8988T (cell line): ENCODE data around the gene AFG1L.

ENCODE experiments used
- DNase-seq: peaks from one replicate; pipeline ENCODE4 v3.0.0; 2011

AFG1L gene

DNA sequence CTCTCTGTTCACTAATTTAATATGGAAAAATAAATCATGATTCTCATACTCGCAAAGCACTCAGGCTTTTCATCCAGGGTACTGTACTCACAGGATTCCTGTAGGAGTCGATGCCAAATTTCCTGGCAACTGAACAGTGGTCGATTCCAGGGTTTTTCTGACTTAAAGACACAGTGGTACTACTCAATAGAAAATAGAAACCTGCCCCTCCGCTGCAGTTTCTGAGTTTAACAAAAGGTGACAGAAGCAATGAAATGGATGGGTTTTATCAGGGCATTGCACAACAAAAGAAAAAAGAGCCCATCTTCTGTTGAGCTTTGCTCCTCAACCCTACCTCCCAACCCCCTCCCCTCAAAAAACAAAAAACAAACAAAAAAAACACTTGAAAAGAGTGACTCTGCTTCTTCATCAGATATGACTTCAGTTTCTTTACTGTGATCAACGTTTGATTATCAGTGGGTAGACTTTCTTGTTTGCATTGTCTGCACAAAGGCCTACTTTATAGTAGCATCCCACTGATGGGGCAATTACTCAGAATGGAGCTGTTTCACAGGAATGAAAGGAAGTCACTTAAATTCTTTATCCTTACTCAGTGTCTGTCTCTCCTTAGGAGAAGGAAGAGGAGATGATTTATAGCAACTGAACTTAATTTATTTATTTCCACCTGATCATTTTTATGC, 169.7 kb downstream of the AFG1L start:
- no peak for DNase-seq

DNA sequence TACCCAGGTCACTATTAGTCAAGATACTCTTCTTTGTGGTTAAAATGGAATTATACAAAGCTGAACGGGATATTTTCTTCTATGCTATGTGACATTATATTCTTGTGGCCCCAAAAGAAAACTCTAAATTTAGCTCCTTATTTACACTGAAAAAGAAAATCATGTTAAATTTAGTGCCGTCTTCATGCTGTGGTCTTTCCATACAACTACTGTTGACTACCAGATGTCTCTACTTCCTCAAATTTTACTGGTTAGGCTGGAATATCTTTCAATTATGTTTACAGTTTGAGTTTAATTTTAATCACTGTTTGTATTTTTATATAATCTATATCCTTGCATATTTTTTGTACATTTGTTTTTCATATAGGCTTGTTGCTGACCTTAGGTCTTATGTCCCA, 170.2 kb downstream of the AFG1L start:
- no peak for DNase-seq

DNA sequence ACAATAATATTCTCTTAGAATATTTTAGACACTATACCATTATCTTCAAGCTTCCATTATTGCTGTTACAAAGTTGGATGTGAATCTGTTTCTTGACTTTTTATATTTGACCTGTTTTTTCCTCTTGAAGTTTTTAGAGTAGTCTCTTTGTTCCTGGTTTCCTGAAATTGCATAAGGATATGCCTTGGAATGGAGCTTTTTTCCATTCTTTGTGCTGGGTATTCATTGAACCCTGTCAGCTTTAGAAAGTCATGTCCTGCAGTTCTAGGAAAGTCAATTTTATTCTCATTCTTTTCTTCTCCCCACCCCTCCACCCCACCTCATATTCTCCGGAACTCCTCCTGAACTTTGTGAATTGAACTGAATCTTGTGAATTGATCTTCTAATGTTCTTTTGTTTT, 173.5 kb downstream of the AFG1L start:
- DNase-seq, result no peak

DNA sequence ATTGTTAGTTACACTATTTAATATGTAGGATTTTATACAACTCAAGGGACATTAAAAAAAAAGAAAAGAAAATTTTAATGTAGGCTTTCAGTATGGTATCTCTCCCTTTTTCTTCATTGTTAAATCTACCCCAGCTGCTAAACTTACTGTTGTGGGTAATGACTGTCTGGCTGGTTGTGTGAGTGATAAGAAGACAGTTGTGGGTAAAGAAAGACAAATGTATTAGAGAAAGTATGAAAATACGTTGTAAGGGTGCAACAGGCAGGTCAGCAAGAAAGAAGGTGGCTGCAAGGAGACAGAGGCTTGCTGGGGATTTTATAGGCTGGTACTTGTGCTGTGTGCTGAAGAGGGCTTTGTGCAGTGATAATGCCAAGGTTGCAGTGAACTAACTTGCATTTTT, 174.5 kb downstream of the AFG1L start:
- DNase-seq, result no peak

DNA sequence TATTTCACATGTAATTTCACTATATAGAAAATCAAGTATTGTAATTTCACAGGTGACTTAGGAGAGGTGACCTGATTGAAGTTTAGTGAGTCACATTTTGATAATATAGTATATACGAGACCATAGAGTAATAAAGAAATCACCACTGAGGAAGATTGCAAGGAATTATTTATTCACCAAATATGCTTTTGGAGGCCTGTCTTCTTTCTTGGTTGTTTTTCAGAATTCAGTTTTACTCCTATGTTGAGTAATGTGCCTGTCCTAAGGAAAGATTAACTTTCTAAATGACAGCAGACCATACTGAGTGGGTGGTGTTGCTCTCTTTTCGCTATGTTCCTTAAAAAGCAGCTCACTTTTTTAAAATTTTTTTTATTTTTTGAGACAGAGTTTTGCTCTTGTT, 178.3 kb downstream of the AFG1L start:
- DNase-seq, result no peak

DNA sequence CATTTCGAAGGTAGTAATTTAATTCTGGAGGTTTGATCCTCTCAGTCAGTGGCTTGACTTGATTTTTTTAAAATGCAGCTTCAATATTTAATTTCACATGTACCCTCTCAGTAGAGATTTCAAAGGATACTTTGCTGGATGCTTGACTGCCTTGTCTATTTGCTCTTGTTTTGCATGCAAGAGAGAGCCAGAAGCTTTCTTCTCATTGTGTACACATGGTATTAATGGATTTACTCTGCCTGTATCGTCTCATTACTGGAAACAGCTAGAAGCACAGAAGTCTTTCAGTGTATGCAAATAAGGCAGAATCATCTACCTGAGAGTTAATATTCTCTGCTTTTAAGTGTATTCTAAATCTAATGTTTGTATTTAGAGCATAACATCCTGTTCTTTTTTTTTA, 181.5 kb downstream of the AFG1L start:
- DNase-seq, result no peak

DNA sequence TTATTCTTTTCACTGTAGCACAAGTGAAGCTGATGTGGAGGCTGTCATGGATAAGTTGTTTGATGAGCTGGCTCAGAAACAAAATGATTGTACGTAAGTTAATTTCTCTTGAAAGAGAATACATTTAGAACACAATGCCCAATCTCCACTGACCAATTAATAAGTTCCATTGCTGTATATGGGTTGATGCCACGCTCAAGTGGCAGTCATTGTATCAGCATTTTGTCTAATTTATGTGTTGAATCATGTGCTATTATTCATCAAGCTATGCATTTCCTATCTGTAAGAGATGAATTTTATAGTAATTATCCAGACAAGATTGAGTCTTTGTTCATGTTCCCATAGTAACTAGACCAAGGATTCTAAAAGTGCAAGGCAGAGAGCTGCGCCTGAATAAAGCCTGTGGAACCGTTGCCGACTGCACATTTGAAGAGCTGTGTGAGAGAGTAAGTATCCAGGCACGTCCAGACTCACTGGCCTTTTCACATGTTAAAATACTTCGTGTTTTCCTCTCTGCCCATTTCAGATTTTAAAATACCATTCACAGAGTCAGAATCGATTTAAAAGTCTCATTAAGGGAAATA, 182.1 kb downstream of the AFG1L start:
- DNase-seq, result no peak

DNA sequence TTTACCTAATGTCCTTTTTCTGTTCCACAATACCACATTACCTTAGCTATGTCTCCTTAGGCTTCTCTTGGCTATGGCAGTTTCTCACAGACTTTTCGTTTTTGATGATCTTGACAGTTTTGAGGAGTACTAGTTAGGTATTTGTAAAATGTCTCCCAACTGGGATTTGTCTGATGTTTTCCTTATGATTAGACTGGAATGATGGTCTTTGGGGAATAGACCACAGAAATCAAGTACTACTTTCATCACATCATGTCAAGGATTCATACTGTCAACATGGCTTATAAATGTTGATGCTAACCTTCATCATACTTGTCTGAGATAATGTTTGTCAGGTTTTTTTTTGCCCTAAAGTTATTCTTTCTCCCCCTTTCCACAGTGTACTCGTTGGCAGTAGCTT, 187.7 kb downstream of the AFG1L start:
- DNase-seq, result no peak

DNA sequence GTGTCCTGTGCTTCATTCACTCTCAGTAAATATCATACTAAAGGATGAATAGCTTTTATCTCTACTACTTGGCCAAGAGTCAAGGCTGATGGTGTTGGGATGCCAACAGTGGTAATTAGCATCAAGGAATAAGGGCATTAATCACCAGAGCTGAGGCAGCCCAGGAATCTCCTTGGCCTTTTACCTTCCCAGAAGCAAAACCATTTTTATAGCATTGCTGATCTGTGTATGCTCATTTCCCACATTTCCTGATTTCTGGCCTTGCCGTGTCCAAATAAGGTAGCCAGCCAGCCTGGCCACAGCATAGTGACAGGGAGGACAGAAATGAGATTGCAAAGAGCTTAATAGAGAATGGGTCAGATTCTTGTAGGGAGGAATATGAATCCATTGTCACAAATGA, 189.2 kb downstream of the AFG1L start:
- DNase-seq, result no peak

DNA sequence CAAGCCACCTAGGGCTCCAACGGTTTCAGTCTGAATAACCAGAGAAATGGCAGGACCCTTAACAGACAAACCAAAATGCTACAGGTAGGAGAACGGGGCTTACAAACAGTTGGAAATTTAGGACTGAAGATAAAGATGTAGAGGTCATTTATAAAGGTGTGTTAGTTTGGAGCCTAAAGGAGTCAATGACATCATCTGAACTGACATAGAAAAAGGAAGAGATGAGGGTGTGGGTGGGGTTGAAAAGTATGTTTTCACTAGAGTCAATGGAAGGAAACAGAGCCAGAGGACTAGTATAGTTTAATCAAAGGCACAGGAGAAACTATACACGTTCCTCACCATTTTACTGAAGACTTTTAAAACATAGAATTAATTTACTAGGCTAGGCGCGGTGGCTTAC, 194.8 kb downstream of the AFG1L start:
- DNase-seq, result no peak

DNA sequence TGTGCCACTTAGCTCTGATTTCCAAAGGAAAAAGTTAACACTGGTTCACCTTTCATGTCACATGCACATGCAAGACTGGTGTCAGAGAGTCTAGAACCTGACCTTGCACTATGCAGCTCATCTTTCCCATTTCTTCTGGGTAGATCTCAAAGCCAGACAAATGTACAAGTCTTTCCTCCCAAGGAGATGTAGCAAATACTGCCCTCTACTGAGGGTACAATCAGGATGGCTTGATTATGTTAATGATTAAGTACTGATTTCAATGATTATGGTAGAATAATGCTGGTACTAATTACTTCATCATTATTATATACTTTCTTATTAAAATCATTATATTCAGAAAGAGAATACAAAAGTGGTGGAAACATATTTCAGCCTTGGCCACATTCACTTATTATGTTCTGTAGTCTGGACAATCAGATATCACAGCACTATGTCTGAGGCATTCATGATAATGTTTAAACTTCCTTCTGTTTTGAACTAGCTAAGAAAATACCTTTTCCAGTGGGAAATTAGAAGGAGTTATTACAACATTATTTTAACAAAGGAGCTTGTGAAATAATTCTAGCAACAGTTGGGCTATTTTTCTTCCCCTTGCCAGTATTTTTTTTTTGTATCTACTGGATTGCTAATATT, 197.4 kb downstream of the AFG1L start:
- DNase-seq, result peak; percentile 13

DNA sequence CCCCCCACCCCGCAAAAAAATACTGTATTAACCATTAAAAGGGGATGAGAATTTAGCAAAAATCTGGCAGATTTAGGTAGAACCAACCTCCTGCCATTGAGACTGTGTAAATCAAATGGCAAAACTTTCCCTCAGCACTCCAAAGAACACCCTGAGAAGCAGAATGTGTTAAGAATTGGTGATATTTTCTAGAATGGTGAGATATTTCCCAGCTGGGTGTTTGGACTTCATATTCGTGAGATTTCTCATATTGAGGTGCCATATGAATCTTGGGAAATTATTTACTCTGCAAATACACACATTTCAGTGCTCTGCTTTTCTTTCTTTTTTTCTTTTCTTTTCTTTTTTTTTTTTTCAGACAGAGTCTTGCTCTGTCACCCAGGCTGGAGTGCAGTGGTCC, 199.6 kb downstream of the AFG1L start:
- DNase-seq, result no peak

DNA sequence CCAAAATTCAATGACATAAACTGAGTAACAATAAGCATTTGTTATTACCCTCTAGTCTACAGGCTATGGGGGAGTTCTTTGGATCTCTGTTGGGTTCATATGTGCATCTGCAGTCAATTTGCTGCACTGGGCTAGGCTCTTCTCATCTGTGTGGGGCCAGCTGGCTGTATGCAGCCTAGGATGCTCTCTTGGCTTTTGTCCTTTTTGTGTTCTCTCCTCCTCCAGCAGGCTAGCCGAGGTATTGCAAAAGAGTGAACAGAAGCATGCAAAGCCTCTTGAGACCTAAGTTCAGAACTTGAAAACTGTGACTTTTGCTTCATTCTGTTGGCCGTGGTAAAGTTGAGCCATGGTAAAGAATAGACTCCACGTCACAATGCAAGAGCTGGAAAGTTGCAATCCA, 203.0 kb downstream of the AFG1L start:
- no peak for DNase-seq

DNA sequence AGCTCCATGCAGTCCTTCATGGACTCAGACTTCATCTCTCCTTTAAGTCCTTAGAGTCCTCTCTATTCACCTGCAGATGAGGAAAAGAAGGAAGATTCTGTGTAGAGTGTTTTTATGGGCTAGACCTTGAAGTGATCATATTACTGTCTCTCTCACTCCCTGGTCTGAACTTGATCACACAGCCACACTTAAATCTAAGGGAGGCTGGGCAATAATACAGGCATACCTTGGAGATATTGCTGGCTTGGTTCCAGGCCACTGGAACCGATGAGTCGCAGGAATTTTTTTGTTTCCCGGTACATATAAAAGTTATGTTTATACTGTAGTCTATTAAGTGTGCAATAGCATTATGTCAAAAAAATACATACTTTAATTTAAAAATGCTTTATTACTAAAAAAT, 206.7 kb downstream of the AFG1L start:
- no peak for DNase-seq

DNA sequence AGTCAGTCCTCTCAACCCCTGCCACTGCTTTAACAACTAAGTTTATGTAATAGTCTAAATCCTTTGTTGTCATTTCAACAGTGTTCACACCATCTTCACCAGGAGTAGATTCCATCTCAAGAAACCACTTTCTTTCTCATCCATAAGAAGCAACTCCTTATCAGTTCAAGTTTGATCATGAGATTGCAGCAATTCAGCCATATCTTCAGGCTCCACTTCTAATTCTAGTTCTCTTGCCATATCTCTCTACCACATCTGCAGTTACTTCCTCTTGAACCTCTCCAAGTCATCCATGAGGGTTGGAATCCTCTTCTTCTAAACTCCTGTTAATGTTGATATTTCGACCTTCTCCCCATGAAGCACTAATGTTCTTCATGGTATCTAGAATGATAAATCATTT, 208.0 kb downstream of the AFG1L start:
- DNase-seq, result no peak

DNA sequence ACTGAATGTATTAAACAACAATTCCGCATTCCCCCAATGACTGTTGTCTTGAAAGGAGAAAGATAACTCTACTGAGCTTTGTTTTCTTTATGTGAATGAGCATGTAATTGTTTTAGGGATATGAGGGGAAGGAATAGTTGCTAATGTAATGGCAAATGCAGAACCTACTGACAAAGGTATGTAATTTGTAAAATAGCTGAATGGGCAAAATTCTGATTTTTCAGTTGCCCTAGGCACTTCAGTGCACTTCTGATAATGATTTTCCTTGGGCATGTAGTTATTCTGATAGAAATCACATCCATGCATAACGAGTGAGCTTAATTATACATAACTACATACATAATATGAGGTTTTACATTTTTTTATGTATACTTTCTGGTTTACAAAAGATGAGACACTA, 212.5 kb downstream of the AFG1L start:
- no peak for DNase-seq

DNA sequence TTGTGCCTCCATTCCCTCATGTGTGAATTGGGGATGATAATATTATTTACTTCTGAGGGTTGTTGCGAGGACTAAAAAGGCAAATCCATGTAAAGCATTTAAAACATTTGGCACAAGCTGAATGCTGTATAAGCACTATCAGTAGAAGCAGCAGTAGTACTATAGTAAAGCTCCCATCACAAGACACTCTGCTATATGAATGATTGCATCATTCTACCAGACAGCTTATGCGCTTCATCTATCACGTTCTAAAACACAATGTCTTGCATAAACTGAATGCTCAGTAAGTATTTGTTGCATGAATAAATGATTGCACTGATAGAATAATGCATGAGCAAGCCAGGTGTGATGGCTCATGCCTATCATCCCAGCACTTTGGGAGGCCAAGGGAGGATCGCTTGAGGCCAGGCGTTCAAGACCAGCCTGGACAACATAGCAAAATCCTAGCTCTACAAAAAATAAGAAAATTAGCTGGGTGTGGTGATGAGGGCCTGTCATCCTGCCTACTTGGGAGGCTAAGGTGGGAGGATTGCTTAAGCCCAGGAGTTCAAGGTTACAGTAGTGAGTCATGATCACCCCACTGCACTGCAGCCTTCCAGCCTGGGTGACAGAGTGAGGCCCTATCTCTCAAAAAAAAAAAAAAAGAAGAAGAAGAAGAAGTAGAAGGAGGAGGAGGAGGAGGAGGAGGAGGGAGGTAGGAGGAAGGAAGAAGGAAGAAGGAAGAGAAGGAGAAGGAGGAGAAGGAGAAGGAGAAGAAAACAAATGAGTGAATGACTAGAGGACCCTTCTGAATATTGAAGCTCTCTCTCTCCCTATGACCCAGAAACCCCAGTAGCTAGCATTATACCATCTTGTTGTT, 215.8 kb downstream of the AFG1L start:
- no peak for DNase-seq

DNA sequence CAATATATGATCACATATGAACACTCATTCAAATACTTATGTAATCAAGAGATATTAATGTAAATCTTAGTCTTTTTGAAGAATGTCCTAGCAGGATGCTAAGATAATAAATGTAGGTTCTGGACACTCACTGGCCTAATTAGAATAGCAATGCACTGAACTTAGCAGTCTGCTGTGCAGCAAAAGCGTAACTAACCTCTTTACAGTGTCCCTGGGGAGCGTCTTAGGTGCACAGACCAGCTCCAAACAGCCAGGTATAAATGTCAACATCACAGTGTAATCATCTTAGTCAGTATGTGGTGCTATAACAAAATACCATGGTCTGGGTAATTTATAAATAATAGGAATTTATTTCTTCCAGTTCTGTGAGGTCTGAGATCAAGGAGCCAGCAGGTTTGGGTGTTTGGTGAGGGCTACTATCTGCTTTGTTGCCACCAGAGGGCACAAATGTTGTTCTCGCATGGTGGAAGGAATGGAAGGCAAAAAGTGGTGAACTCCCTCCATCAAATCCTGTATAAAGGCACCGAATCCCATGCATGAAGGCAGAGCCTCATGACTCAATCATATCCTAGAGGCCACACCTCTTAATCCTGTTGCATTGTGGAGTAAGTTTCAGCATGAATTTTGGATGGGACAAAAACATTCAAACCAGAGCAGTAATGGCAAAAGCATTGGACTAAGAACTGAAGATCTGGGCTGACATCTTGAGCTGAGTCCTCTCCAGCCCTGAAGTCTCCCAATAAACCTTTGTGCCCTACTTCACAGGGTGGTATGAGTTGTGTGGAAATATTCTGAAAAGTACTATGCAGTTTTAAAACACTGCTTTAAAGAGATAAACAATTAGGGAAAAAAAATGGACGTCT, 224.1 kb downstream of the AFG1L start:
- no peak for DNase-seq

DNA sequence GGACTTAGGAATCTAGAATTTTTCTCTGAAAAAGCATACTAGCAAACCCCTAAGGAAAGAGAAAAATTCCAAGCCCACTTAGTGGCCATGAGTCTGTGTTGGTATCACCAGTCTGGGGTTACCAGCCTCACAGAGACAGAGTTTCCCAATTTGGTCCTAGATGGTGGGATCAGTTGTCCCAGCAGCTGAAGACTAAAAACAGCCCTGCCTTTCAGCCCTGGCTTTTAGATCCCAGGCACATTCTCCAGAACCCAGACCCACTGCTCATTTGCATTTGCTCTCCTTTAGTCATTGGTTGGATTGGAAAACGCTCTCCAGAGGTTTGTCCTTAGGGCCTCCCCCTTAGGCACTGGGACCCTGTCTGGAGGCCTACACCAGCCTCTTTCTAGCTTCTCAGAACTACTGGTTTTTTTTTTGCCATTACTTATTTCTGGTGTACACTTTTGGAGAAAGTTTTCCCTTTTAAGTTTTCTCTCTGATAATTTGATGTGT, 226.8 kb downstream of the AFG1L start:
- DNase-seq, result no peak

DNA sequence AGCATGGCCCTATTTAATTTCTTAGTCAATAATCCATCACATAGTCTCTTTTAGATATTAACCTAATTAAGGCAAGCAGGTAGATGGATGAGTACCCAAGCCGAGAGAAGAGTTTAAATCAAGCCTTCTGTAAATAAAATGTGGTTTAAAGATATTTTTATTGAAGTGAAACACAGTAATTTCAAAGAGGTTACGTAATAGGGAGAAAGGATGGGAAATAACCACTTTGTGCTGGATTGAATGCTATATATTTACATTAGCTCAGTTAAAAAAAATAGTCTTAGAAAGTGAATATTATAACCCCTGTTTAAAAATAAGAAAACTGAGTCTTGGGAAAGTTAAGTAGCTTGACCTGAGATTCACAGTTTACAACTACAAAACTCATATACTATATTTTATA, 228.8 kb downstream of the AFG1L start:
- DNase-seq, result no peak

DNA sequence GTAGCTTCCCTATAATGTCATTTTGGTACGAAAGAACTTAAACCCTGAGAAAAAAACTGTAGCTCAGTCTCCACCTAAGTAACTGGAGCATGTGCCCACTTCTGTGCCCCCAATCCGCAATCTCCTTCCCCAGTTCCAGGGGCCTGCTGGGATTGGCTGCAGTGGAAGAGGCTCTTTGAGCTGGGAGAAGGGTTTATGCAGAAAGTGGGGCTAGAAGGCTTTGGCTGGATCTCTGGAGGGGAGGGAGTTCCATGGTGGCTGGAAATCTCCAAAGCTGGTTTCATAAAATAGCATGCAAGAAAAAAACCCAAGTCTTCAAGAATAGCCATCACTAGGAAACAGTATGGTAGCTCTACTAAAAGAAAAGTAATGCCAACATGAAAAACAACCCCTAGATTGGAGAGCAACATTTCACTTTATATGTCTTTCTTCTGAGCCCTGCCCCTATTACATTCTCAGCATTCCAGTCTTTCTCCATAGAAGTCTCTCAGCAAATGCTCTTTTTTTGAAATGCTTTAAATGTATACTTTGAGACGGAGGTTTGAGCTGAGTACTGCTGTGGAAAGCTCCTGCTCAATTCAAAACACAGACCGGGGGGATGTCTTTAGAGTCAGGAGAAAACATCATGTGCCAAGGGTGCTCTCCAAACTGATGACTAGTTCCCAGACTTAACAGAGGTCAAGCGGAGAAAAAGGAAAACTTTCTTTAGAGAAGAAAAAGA, 229.8 kb downstream of the AFG1L start:
- DNase-seq, result no peak

DNA sequence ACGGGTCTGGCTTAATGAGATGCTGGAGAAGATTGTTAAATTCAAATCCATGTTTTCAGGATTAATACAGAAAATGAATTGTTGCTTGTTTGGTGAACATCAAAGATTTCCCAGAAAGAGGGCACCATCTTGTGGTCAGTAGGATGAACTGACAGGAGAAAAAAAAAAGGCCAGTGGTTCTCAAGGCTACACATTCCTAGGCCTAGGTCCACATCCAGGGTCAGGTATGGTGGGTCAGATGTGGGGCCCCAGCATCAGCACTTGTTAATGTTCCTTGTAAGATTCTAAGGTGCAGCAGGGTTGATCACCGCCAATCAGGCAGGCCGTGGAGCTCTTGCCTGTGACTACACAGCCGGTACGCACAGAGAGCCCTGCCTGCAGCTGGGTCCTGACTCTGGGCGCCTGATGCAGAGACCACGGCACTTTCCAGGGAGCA, 231.9 kb downstream of the AFG1L start:
- peak; percentile 21 for DNase-seq
